DOHH2 (cell line): Measurements from ENCODE around the gene FBXO48.

Source experiments
- H3F3A ChIP-seq: fragments of 200-600 bp; sonication (generic), shearing (Covaris generic); 2 replicates; pipeline ENCODE4 v1.6.0; 2016; ENCODE audit warnings: antibody characterized with exemption, mild to moderate bottlenecking; ENCODE audit not compliant: control insufficient read depth, insufficient read depth
- H3K27ac ChIP-seq: fragments of 200-600 bp; sonication (generic); 2 replicates; pipeline ENCODE4 v1.5.1; 2014; ENCODE audit warnings: low read depth, mild to moderate bottlenecking, low read length, moderate library complexity
- H3K27me3 ChIP-seq: fragments of 200-600 bp; sonication (generic); 2 replicates; pipeline ENCODE4 v1.6.1; 2014; ENCODE audit warnings: mild to moderate bottlenecking, low read length, mixed read lengths; ENCODE audit not compliant: control insufficient read depth
- H3K36me3 ChIP-seq: fragments of 200-600 bp; sonication (generic); 2 replicates; pipeline ENCODE4 v1.6.1; 2014; ENCODE audit warnings: mild to moderate bottlenecking, low read length, moderate library complexity, mixed read lengths; ENCODE audit not compliant: control insufficient read depth
- H3K4me1 ChIP-seq: fragments of 200-600 bp; sonication (generic); 2 replicates; pipeline ENCODE4 v1.6.1; 2014; ENCODE audit warnings: mild to moderate bottlenecking, low read length, mixed read lengths; ENCODE audit not compliant: control insufficient read depth
- H3K4me2 ChIP-seq: fragments of 200-600 bp; sonication (generic); 2 replicates; pipeline ENCODE4 v1.6.0; 2014; ENCODE audit warnings: mild to moderate bottlenecking, low read length, moderate library complexity
- H3K4me3 ChIP-seq: fragments of 200-600 bp; sonication (generic); 2 replicates; pipeline ENCODE4 v1.5.1; 2014; ENCODE audit warnings: mild to moderate bottlenecking, low read length, mixed read lengths
- H3K79me2 ChIP-seq: fragments of 200-600 bp; sonication (generic); 2 replicates; pipeline ENCODE4 v1.6.1; 2014; ENCODE audit warnings: mild to moderate bottlenecking, low read length, mixed read lengths; ENCODE audit not compliant: control insufficient read depth
- H3K9me2 ChIP-seq: fragments of 200-600 bp; sonication (generic); replicated peaks from 2 replicates; pipeline ENCODE4 v1.6.1; 2014; ENCODE audit warnings: mild to moderate bottlenecking, low read length, mixed read lengths; ENCODE audit not compliant: control insufficient read depth
- H3K9me3 ChIP-seq: fragments of 200-600 bp; sonication (generic); 2 replicates; pipeline ENCODE4 v1.6.1; 2014; ENCODE audit warnings: antibody characterized with exemption, low read length, mixed read lengths; ENCODE audit not compliant: control insufficient read depth, insufficient read depth
- H4K20me1 ChIP-seq: fragments of 200-600 bp; sonication (generic); 2 replicates; pipeline ENCODE4 v1.6.0; 2014; ENCODE audit warnings: low read depth, mild to moderate bottlenecking, antibody characterized with exemption, low read length, moderate library complexity; ENCODE audit not compliant: control insufficient read depth, insufficient read depth
- EZH2phosphoT487 ChIP-seq: fragments of 200-600 bp; sonication (generic); IDR thresholded peaks from 2 replicates; pipeline ENCODE4 v1.6.1; 2017; ENCODE audit warnings: borderline replicate concordance, mild to moderate bottlenecking, antibody characterized with exemption, low read length, moderate library complexity, mixed read lengths
- TF ChIP-seq, protein P1 (sequence below): fragments of 200-600 bp; sonication (generic); IDR thresholded peaks from one replicate; pipeline ENCODE4 v1.5.1; 2014; ENCODE audit warnings: antibody characterized with exemption, mild to moderate bottlenecking, low read depth, low read length; ENCODE audit not compliant: poor library complexity, severe bottlenecking

Gene FBXO48, protein sequence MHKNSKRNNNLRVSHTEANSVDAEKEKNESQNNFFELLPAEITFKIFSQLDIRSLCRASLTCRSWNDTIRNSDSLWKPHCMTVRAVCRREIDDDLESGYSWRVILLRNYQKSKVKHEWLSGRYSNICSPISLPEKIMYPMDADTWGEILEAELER

GRCh38 chr2:68467077-68467960, at the start of gene FBXO48, which contains the start of gene APLF:
Gene FBXO48 (minus strand): TSS chr2:68467294. CDS start chr2:68465145, 2,149 bp downstream.
Gene APLF (plus strand): TSS chr2:68467585. CDS start chr2:68467732, 147 bp downstream.
- peaks cover 34% of the 10 kb centered on the region for H3K4me1 ChIP-seq
- H3K36me3 ChIP-seq = peaks cover 13% of the 10 kb centered on the region
- H3F3A ChIP-seq = 0 out of 2 replicates have a peak, but pooled peaks cover 6% of the 10 kb centered on the region
- peak within 1 kb of the TSS; percentile 47 for H3K27ac ChIP-seq
- H3K4me3 ChIP-seq = peak within 1 kb of the TSS; percentile 96
- H3K9me3 ChIP-seq = no peaks in the 10 kb centered on the region
- H4K20me1 ChIP-seq = no peaks in the 10 kb centered on the region
- TF ChIP-seq, protein P1, sequence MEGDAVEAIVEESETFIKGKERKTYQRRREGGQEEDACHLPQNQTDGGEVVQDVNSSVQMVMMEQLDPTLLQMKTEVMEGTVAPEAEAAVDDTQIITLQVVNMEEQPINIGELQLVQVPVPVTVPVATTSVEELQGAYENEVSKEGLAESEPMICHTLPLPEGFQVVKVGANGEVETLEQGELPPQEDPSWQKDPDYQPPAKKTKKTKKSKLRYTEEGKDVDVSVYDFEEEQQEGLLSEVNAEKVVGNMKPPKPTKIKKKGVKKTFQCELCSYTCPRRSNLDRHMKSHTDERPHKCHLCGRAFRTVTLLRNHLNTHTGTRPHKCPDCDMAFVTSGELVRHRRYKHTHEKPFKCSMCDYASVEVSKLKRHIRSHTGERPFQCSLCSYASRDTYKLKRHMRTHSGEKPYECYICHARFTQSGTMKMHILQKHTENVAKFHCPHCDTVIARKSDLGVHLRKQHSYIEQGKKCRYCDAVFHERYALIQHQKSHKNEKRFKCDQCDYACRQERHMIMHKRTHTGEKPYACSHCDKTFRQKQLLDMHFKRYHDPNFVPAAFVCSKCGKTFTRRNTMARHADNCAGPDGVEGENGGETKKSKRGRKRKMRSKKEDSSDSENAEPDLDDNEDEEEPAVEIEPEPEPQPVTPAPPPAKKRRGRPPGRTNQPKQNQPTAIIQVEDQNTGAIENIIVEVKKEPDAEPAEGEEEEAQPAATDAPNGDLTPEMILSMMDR = no peak
- no peak for TF ChIP-seq EZH2phosphoT487
- peaks cover 55% of the 10 kb centered on the region for H3K79me2 ChIP-seq
- H3K9me2 ChIP-seq = no peaks in the 10 kb centered on the region
- peak within 1 kb of the TSS; percentile 97 for H3K4me2 ChIP-seq
- no peaks in the 10 kb centered on the region for H3K27me3 ChIP-seq

GRCh38 chr2:68516051-68516955, 49.2 kb upstream of the FBXO48 start:
- H3K4me2 ChIP-seq = no peak overlapping the region
- H3K9me2 ChIP-seq = no peaks in the 10 kb centered on the region
- no peak for TF ChIP-seq EZH2phosphoT487
- TF ChIP-seq, protein P1 = no peak

GRCh38 chr2:68514316-68514929, 47.3 kb upstream of the FBXO48 start:
- TF ChIP-seq, protein P1 = no peak
- no peak for TF ChIP-seq EZH2phosphoT487

More at GRCh38 chr2:68516051-68516955, 49.2 kb upstream of the FBXO48 start:
- Histone ChIP-seq H3K79me2 (no peaks in the 10 kb centered on the region), H3K4me3 (no peak overlapping the region), H3K4me1 (no peaks in the 10 kb centered on the region), H3F3A (peaks cover 3% of the 10 kb centered on the region), H3K36me3 (no peaks in the 10 kb centered on the region), H4K20me1 (no peaks in the 10 kb centered on the region), H3K9me3 (no peaks in the 10 kb centered on the region), H3K27me3 (no peaks in the 10 kb centered on the region), H3K27ac (no peak overlapping the region)

More at GRCh38 chr2:68514316-68514929, 47.3 kb upstream of the FBXO48 start:
- Histone ChIP-seq H3K79me2 (no peaks in the 10 kb centered on the region), H3K4me3 (no peak overlapping the region), H3K27ac (no peak overlapping the region), H3K27me3 (no peaks in the 10 kb centered on the region), H3F3A (peaks cover 3% of the 10 kb centered on the region), H3K9me2 (no peaks in the 10 kb centered on the region), H3K9me3 (no peaks in the 10 kb centered on the region), H3K4me2 (no peak overlapping the region), H4K20me1 (no peaks in the 10 kb centered on the region), H3K4me1 (no peaks in the 10 kb centered on the region), H3K36me3 (no peaks in the 10 kb centered on the region)
